Measurements from ENCODE around the gene CD36.

The CD36 gene

GRCh38 chr7:80637911-80638765, at the start of gene CD36:
Gene CD36, plus strand, starts transcription at chr7:80638642. Its CDS starts 8,099 bp downstream, at chr7:80646741.
- no peak for DNase-seq

DNA sequence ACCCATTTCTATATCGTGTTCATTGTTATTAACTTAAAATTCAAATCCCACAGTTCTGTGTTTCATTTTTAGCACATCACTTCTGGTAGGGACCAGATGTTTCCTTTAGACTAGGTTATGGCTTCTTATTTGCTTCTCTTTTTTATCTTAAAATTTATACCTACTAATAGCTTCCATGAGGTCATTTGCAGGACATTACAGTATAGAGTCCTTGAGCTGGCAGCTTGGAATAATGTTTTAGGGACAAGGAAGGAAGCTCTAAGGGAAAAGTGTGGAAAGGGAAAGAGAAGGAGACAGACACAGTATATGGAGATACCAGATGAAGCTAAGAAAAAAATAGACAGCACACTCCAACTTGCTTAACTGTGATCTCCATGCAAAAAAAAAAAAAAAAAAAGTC, 48.8 kb upstream of the CD36 start:
- no peak for DNase-seq

GRCh38 chr7:80591654-80592053, 46.8 kb upstream of the CD36 start:
- no peak for DNase-seq

DNA sequence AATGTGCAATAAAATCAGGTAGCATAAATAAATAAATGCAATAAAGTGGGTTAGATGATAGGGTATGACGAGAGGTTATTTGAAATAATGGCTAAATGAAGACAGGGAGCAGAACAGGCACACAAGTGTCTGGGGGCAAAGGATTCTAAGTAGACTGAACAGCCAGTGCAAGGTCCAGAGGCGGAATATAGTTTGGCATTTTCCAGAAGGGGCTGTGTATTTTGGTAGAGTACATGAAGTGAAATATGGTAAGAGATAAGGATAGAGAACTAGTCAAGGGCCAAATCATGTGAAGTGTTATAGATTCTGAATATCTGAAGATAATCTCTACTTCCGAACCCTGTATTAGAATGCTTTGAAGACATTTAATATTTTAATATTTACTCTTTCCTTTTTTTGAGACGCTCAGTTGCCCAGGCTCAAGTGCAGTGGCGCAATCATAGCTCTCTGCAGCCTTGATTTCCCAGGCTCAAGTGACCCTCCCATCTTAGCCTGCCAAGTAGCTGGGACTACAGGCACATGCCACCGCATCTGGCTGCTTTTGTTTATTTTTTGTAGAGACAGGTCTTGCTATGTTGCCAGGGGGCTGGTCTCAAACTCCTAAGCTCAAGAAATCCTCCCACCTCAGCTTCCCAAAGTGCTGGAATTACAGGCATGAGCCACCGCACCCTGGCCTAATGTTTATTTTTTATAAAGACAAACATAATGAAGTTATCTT, 44.4 kb upstream of the CD36 start:
- DNase-seq: no peak

DNA sequence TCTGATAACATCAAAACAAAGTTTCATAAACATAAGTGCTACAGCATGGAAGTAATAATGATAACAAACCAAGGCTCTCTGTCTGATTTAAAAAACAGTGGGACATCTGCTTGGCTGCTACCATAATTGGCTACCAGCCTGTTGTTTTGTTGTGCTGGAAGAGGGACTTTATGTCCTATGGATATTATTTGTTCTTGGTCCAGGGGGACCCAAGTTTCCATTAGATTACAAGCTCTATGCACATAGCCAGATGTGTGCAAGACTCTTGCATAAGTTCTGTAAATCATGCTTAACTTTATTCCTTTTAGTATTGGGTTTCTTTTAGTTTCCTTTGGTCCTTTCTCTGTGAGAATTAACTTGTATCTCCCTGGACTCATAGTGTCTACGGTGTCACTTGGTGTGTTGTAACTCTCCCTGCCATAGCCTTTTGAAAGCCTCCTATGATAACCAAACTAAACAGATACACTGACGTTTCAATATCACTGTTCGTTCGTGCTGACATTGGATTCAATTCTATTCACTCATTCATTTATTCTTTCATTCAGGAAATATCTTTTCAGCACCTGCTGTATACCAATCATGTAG, 41.4 kb upstream of the CD36 start:
- no peak for DNase-seq

DNA sequence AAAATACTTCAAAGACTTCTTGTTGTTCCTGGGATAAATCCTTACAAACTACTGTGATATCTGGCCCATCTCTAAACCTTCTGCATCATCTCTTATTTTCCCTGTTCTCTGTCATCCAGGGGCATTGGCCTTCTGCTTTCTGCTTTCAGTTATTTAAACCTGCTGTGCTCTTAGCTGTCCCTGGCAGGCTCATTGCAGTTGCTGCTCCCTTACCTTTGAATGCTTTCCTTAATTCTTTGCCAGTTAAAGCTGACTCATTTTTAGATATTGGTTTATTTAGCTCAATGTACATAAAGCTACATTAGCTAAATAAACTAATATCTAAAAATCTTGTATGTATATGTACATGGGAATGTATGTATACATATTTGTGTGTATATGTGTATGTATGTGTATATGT, 40.6 kb upstream of the CD36 start:
- no peak for DNase-seq

DNA sequence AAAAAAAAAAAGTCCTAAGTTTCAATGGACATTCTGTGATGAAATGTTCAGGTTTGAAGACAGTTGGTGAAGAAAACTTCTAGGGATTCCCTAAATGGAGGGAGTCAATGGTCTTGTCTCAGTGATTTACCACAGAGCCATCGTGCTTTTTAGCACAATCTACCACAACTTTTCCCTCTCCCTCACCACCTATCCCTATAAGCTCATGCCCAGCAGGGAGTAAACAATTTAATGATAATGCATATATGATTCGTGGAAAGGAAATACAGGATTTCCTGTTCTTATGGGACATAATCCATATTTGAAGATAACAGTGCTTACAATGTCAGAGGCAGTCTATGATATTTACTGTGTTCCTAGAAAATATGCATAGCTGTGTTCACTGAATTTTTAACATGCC, 38.4 kb upstream of the CD36 start:
- DNase-seq: no peak

GRCh38 chr7:80601999-80602398, 36.4 kb upstream of the CD36 start:
- no peak for DNase-seq

GRCh38 chr7:80603940-80604339, 34.5 kb upstream of the CD36 start:
- DNase-seq: no peak

GRCh38 chr7:80604436-80604835, 34.0 kb upstream of the CD36 start:
- DNase-seq: no peak

- no peak for DNase-seq
Observed at GRCh38 chr7:80607136-80607535, 31.3 kb upstream of the CD36 start.

DNA sequence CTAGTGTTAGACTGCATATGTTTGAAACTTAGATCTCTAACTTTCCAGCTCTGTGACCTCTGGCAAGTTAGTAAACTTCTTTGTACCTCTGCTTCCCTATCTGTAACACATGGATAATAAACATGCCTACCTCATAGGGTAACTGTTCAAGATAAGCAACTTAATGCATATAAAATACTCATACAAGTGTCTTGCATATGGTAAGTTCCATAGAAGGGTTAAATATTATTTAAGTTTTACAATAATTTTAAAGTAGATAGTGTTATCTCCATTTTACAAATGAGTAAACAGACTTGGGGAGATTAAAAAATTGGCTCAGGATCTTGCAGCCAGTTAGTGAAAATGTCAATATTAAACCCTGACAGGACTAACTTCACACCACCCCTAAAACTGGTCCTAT, 30.1 kb upstream of the CD36 start:
- DNase-seq: no peak

DNA sequence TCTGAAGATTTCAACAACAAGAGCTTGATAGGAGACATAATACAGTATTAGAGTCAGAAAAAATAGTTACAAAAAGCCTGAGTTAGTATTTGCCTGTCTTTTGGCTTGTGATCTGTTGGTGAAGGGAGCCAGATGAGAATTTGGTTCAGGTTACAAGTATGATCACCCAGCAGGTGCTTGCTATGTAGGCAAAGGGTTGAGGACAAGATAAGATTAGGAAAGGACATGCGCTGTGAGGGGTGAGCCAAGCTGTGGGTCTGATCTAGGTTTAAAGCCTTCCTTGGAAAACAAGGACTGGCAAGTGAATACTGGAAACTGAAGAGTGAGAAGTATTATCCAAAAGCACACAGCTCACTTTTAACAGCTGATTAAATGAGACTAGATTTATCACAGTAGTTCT, 28.7 kb upstream of the CD36 start:
- DNase-seq: no peak

GRCh38 chr7:80611353-80611752, 27.1 kb upstream of the CD36 start:
- no peak for DNase-seq

DNA sequence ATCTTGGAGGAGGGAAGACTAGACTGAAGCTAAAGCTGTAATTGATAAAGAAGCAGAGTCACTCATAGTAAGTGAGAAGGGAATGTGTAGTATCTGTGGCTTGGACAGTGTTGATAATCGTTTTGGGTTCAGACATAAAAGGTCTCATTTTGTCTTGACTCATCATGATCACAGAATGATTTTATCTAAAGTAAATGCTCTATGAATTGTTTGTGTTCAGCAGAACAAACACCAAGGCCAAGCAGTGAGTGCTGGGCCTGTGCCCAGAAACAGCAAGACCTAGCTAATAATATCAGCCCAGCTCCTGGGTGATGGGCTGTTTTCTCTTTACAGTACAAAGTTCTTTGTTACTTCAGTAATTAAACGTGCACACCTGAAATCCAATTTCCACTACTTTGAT, 26.7 kb upstream of the CD36 start:
- no peak for DNase-seq

GRCh38 chr7:80612880-80613279, 25.6 kb upstream of the CD36 start:
- DNase-seq: no peak

DNA sequence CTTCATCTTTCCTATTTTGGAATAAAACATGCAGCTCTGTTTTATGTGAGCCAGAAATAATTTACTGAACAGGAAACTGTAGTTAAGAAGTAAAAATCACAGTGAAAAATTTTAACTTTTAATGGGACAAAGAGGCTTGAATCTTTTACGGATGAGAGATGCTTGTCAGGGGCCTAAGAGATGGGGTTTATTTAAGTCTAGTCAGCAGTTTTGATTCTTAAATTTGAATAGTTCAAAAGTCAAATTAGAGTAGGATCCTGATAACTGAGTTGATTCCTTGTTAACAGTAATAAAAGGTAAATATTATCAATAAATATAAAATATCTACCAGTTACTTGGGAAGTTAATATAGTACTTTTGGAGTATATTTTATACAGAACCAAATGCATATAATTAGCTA, 24.9 kb upstream of the CD36 start:
- DNase-seq: no peak

DNA sequence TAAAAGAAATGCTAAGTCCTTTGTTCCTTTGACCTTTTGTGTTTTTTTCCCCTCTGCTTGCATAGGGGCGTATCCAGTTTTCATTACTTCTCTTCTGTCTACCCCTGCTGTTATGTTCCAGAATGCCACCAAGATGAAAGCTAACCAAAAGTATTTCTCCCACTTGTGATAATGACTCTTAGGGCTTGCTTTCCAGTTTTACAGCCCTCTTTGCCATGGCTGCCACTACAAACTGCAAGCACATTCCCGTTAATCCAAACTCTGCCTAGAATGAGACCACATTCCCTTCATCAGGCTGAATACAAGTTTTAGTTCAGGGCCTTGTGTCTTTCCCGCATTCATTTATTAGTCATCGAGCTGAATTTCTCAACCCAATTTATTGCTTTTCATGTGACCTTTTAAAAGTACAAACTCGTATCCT, 23.6 kb upstream of the CD36 start:
- no peak for DNase-seq

- DNase-seq: no peak
Observed at GRCh38 chr7:80618096-80618495, 20.3 kb upstream of the CD36 start.

- no peak for DNase-seq
Observed at GRCh38 chr7:80619741-80620140, 18.7 kb upstream of the CD36 start.

- no peak for DNase-seq
Observed at GRCh38 chr7:80622541-80622940, 15.9 kb upstream of the CD36 start.

DNA sequence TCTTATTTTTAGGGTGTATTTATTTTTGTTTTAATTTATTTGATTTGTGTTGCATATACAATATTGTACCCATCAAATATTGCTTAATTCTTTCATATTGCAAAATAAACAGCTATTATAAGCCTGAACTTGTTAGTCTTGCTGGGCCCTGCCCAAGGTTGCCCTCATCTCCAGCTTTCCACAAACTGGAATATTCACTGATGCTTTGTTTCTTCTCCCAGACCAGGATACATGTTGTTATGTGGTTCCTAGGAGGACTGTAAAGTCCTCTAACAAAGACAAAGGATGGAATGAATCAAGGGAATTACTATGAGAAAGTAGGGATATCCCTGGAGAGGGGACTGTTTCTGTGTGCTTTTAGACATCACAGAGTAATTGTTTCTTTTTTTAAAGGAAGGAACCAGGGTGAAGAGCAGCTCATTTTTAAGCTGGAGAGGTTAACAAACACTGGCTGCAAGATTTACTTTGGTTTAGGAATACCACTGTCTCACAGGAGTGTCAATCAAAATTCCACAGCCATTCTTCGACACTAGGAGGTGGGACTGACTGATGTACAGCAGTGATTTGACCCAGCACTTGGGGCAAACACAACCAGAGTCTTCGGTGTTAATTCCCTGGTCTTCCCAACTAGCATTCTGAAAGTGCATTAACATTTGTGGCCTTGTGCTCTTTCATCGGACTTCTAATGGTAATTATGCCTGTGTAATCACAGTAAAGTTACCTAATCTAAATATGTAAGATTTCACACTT, 14.8 kb upstream of the CD36 start:
- no peak for DNase-seq
